CD4-positive, alpha-beta T cell (primary cell): Measurements from ENCODE around the gene SYCP2. TPM values are rescaled to one million over a fixed set of nuclear protein-coding genes. Genes with fewer than 3 reads are reported as not detected.
"Not testable (repeated sequence)": the region's sequence is repeated elsewhere in the genome, so short reads cannot be mapped to it uniquely, and the experiment has no call there.

ENCODE experiments used
- ATAC-seq: fragments of 200-7000 bp; cut with Tn5 transposase; one replicate; pipeline ENCODE4 v1.10.0; 2022; ENCODE audit warnings: mild to moderate bottlenecking; ENCODE audit not compliant: poor library complexity
- CTCF ChIA-PET: fragments of 350-600 bp; sonication (Branson Sonifier 250); formaldehyde crosslinking; loops from one replicate; lab custom pipeline; 2021; ENCODE audit warnings: antibody characterized with exemption, inconsistent platforms; lab: Charles Lee
- POLR2A ChIA-PET: fragments of 350-600 bp; sonication (Branson Sonifier 250); formaldehyde crosslinking; loops from one replicate; lab custom pipeline; 2021; ENCODE audit warnings: antibody characterized with exemption, inconsistent platforms; lab: Charles Lee
- DNase-seq, 14 experiments: peaks; one replicate each; pipeline ENCODE4 v3.0.0-alpha.2; 2013 to 2020; ENCODE audit warnings: mixed read lengths in 2 of 14
- H3K27ac ChIP-seq, 2 donors: one replicate each; pipeline versions ENCODE4 v1.5.1 to v1.7.0; 2013; ENCODE audit warnings: low read length in 2 of 2, low read depth in 1 of 2, mild to moderate bottlenecking in 1 of 2
- H3K27me3 ChIP-seq, 2 experiments: 1 replicate in 1 of 2; 2 replicates in 1 of 2; pipeline versions ENCODE4 v1.6.1 to v1.7.0; 2013; ENCODE audit warnings: low read length in 2 of 2, control low read depth in 1 of 2, mild to moderate bottlenecking in 1 of 2, moderate library complexity in 1 of 2; ENCODE audit not compliant: insufficient read depth in 2 of 2, control insufficient read depth in 1 of 2
- H3K36me3 ChIP-seq: one replicate; pipeline ENCODE4 v1.6.1; 2013; ENCODE audit warnings: low read length, control low read depth; ENCODE audit not compliant: insufficient read depth
- H3K4me1 ChIP-seq: one replicate; pipeline ENCODE4 v1.6.1; 2013; ENCODE audit warnings: low read length, control low read depth; ENCODE audit not compliant: insufficient read depth
- H3K4me3 ChIP-seq: one replicate; pipeline ENCODE4 v1.5.1; 2013; ENCODE audit warnings: mild to moderate bottlenecking, low read length, moderate library complexity
- H3K9me3 ChIP-seq, 2 experiments: 1 replicate in 1 of 2; 2 replicates in 1 of 2; pipeline versions ENCODE4 v1.6.1 to v1.7.0; 2013; ENCODE audit warnings: low read length in 2 of 2, mild to moderate bottlenecking in 2 of 2, control low read depth in 1 of 2, moderate library complexity in 1 of 2; ENCODE audit not compliant: control insufficient read depth in 1 of 2, insufficient read depth in 1 of 2
- H3K27ac Mint-ChIP-seq: one replicate; pipeline ENCODE4 v1.8.0; 2020; ENCODE audit warnings: mixed read lengths
- H3K27me3 Mint-ChIP-seq: one replicate; pipeline ENCODE4 v1.8.0; 2021; ENCODE audit warnings: mixed read lengths
- H3K36me3 Mint-ChIP-seq: one replicate; pipeline ENCODE4 v1.8.0; 2021; ENCODE audit warnings: low read depth, mixed read lengths
- H3K4me1 Mint-ChIP-seq: one replicate; pipeline ENCODE4 v1.8.0; 2021; ENCODE audit warnings: low read depth, mixed read lengths
- H3K4me3 Mint-ChIP-seq: one replicate; pipeline ENCODE4 v1.8.0; 2020; ENCODE audit warnings: mild to moderate bottlenecking, mixed read lengths
- H3K9me3 Mint-ChIP-seq: one replicate; pipeline ENCODE4 v1.8.0; 2020; ENCODE audit warnings: mixed read lengths
- CTCF ChIP-seq: fragments of 200-600 bp; IDR thresholded peaks from one replicate; pipeline ENCODE4 v1.8.0; 2022; ENCODE audit warnings: antibody characterized with exemption, mild to moderate bottlenecking
- intact Hi-C, 2 experiments: fragments of 100-400 bp; cut with DNase I in 1 of 2; cut with micrococcal nuclease in 1 of 2; formaldehyde crosslinking; loops; one replicate each; pipeline versions ENCODE4 v1.15.1 to v1.9.0; 2023 to 2025; cut with DNase I, micrococcal nuclease
- total RNA-seq, 174 experiments: library from RNA in 2 of 174; stranded (reverse) in 2 of 174; gene quantifications; one replicate each; pipeline ENCODE4 v1.2.3 and lab custom pipeline; 2021 to 2026

Gene SYCP2
- total RNA-seq, 2 experiments from 2014 or later = 4.4 to 4.6 TPM

- no peaks in the 10 kb centered on the region for H3K27me3 ChIP-seq
- no peaks in the 10 kb centered on the region for H3K9me3 ChIP-seq
- intact Hi-C loops = no loop called here
- no peaks in the 10 kb centered on the region for H3K36me3 ChIP-seq
- ATAC-seq (no peak), DNase-seq (no peak)
- no peaks in the 10 kb centered on the region for H3K4me1 ChIP-seq
- H3K4me3 ChIP-seq = no peak overlapping the region
- Mint-ChIP-seq H3K4me3 (no peak overlapping the region), H3K9me3 (no peaks in the 10 kb centered on the region), H3K27me3 (no peaks in the 10 kb centered on the region), H3K36me3 (no peaks in the 10 kb centered on the region), H3K4me1 (no peaks in the 10 kb centered on the region), H3K27ac (no peak overlapping the region)
- TF ChIP-seq CTCF = no peak
- no peak overlapping the region for H3K27ac ChIP-seq
- ChIA-PET POLR2A (no interaction called here), CTCF (no interaction called here)
Measured at GRCh38 chr20:59902470-59902869, 31.0 kb downstream of the SYCP2 start.

GRCh38 chr20:59895908-59896307 is 37.5 kb downstream of the SYCP2 start:
- no peaks in the 10 kb centered on the region for H3K36me3 ChIP-seq
- DNase-seq (no peak), ATAC-seq (no peak)
- no peaks in the 10 kb centered on the region for H3K9me3 Mint-ChIP-seq
- H3K27ac Mint-ChIP-seq = no peak overlapping the region
- no peaks in the 10 kb centered on the region for H3K27me3 ChIP-seq
- H3K4me1 Mint-ChIP-seq = no peaks in the 10 kb centered on the region
- H3K36me3 Mint-ChIP-seq = no peaks in the 10 kb centered on the region
- no peak overlapping the region for H3K4me3 Mint-ChIP-seq
- TF ChIP-seq CTCF = no peak
- H3K9me3 ChIP-seq = no peaks in the 10 kb centered on the region
- intact Hi-C loops = no loop called here
- no peak overlapping the region for H3K27ac ChIP-seq
- no peaks in the 10 kb centered on the region for H3K4me1 ChIP-seq
- H3K27me3 Mint-ChIP-seq = no peaks in the 10 kb centered on the region
- ChIA-PET POLR2A (no interaction called here), CTCF (no interaction called here)
- H3K4me3 ChIP-seq = no peak overlapping the region

DNA sequence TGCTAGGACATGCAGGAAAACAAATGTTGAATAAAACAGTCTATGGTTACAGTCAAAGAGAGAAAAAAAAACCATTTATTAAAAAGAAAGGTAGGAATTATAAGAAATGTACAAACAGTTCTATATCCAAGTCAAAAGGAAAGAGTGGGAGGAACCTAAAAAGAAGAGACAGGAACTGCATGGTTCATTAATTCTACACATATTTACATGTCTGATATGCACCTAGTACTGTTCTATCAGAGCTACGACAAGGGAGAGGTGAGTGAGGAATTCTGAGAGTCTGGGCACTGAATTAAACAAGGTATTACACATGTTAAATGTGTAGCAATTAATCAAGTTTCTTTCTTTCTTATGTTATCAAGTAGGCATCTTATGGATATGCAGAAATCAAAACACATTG is 41.9 kb downstream of the SYCP2 start:
- Mint-ChIP-seq H3K36me3 (no peaks in the 10 kb centered on the region), H3K27ac (no peak overlapping the region), H3K27me3 (no peaks in the 10 kb centered on the region), H3K9me3 (no peaks in the 10 kb centered on the region), H3K4me1 (no peaks in the 10 kb centered on the region), H3K4me3 (no peak overlapping the region)
- ATAC-seq = no peak
- no peaks in the 10 kb centered on the region for H3K27me3 ChIP-seq
- H3K4me3 ChIP-seq = no peak overlapping the region
- ChIA-PET POLR2A (no interaction called here), CTCF (no interaction called here)
- no peaks in the 10 kb centered on the region for H3K4me1 ChIP-seq
- intact Hi-C loops = no loop called here
- TF ChIP-seq CTCF = no peak
- H3K9me3 ChIP-seq = no peaks in the 10 kb centered on the region
- no peak overlapping the region for H3K27ac ChIP-seq
- no peaks in the 10 kb centered on the region for H3K36me3 ChIP-seq
- DNase-seq = no peak

DNA sequence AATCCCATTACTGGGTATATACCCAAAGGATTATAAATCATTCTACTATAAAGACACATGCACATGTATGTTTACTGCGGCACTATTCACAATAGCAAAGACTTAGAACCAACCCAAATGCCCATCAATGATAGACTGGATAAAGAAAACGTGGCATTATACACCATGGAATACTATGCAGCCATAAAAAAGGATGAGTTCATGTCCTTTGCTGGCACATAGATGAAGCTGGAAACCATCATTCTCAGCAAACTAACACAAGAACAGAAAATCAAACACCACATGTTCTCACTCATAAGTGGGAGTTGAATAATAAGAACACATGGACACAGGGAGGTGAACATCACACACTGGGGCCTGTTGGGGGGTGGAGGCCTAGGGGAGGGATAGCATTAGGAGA is 43.4 kb downstream of the SYCP2 start:
- CTCF ChIA-PET, H3K27me3 ChIP-seq, H3K4me1 Mint-ChIP-seq, H3K9me3 Mint-ChIP-seq, H3K36me3 ChIP-seq, H3K27me3 Mint-ChIP-seq, POLR2A ChIA-PET, H3K27ac Mint-ChIP-seq, ATAC-seq, H3K4me3 Mint-ChIP-seq, H3K4me3 ChIP-seq, H3K4me1 ChIP-seq, H3K9me3 ChIP-seq, DNase-seq, H3K27ac ChIP-seq, intact Hi-C loops, H3K36me3 Mint-ChIP-seq: not testable (repeated sequence)
